HEK293 (cell line): ENCODE results near the gene EOGT.

Source experiments
- CTCF ChIA-PET: fragments of 350-600 bp; formaldehyde crosslinking; extraction: SDS; loops from one replicate; lab custom pipeline; 2021; ENCODE audit warnings: antibody characterized with exemption; lab: Yijun Ruan, JAX
- POLR2A ChIA-PET: fragments of 300-600 bp; formaldehyde crosslinking; extraction: SDS; loops from one replicate; lab custom pipeline; 2020; ENCODE audit warnings: antibody characterized with exemption, inconsistent platforms; lab: Yijun Ruan, JAX
- H3K27ac ChIP-seq: fragments of 200-500 bp; sonication (Bioruptor generic); 2 replicates; pipeline ENCODE4 v1.5.1; 2014; ENCODE audit warnings: low read depth, low read length, control low read depth, inconsistent platforms; ENCODE audit errors: extremely low read depth
- H3K36me3 ChIP-seq, 2 experiments: fragments of 200-500 bp in 1 of 2; sonication (Bioruptor generic) in 1 of 2; 1 replicate in 1 of 2; 2 replicates in 1 of 2; pipeline ENCODE4 v1.5.1; 2014 to 2017; ENCODE audit warnings: inconsistent platforms in 2 of 2, low read length in 2 of 2; ENCODE audit not compliant: control insufficient read depth in 2 of 2, insufficient read depth in 1 of 2
- H3K4me1 ChIP-seq: fragments of 200-500 bp; sonication (Bioruptor generic); 2 replicates; pipeline ENCODE4 v1.5.1; 2014; ENCODE audit warnings: mild to moderate bottlenecking, low read length, inconsistent platforms; ENCODE audit not compliant: control insufficient read depth, insufficient read depth
- H3K4me3 ChIP-seq: 2 replicates; pipeline ENCODE4 v1.5.1; 2011; ENCODE audit warnings: low read depth, mild to moderate bottlenecking, control low read depth, low read length, moderate library complexity
- H3K9me3 ChIP-seq: fragments of 200-500 bp; sonication (Bioruptor generic); 2 replicates; pipeline ENCODE4 v1.5.1; 2014; ENCODE audit warnings: low read depth, low read length, inconsistent platforms; ENCODE audit not compliant: control insufficient read depth, insufficient read depth
- KLF1 ChIP-seq: fragments of 450-650 bp; formaldehyde crosslinking; IDR thresholded peaks from 2 replicates; pipeline ENCODE4 v1.5.1; 2016; ENCODE audit warnings: missing biosample characterization, missing genetic modification characterization
- KLF16 ChIP-seq: fragments of 450-650 bp; formaldehyde crosslinking; IDR thresholded peaks from 2 replicates; pipeline ENCODE4 v1.5.1; 2017; ENCODE audit warnings: missing biosample characterization, missing genetic modification characterization
- SALL2 ChIP-seq: fragments of 450-650 bp; formaldehyde crosslinking; IDR thresholded peaks from 2 replicates; pipeline ENCODE4 v1.5.0; 2017; ENCODE audit warnings: missing biosample characterization, mild to moderate bottlenecking, missing genetic modification characterization, borderline replicate concordance
- SETDB1 ChIP-seq: IDR thresholded peaks from one replicate; pipeline ENCODE4 v1.6.1; 2017; ENCODE audit warnings: mild to moderate bottlenecking, low read length, moderate library complexity, mixed read lengths; ENCODE audit not compliant: insufficient read length
- SP3 ChIP-seq: fragments of 450-650 bp; formaldehyde crosslinking; IDR thresholded peaks from 2 replicates; pipeline ENCODE4 v1.5.1; 2016; ENCODE audit warnings: missing biosample characterization, missing genetic modification characterization
- WT1 ChIP-seq: fragments of 450-650 bp; formaldehyde crosslinking; IDR thresholded peaks from 2 replicates; pipeline ENCODE4 v1.5.1; 2016; ENCODE audit warnings: missing biosample characterization, missing genetic modification characterization
- YY1 ChIP-seq: fragments of 450-650 bp; formaldehyde crosslinking; IDR thresholded peaks from 2 replicates; pipeline ENCODE4 v1.5.1; 2018; ENCODE audit warnings: missing biosample characterization, missing genetic modification characterization
- ZBTB17 ChIP-seq: fragments of 450-650 bp; formaldehyde crosslinking; IDR thresholded peaks from 2 replicates; pipeline ENCODE4 v1.5.1; 2016; ENCODE audit warnings: missing biosample characterization, missing genetic modification characterization
- ZNF169 ChIP-seq: fragments of 450-650 bp; formaldehyde crosslinking; IDR thresholded peaks from 2 replicates; pipeline ENCODE4 v1.5.1; 2016; ENCODE audit warnings: missing biosample characterization, missing genetic modification characterization
- ZNF174 ChIP-seq: fragments of 450-650 bp; formaldehyde crosslinking; IDR thresholded peaks from 2 replicates; pipeline ENCODE4 v1.5.0; 2017; ENCODE audit warnings: missing biosample characterization, mild to moderate bottlenecking, missing genetic modification characterization
- ZNF221 ChIP-seq: fragments of 450-650 bp; formaldehyde crosslinking; IDR thresholded peaks from 2 replicates; pipeline ENCODE4 v1.5.1; 2017; ENCODE audit warnings: missing biosample characterization, missing genetic modification characterization, borderline replicate concordance
- ZNF239 ChIP-seq: fragments of 450-650 bp; formaldehyde crosslinking; IDR thresholded peaks from 2 replicates; pipeline ENCODE4 v1.5.1; 2016; ENCODE audit warnings: missing biosample characterization, missing genetic modification characterization
- ZNF335 ChIP-seq: fragments of 450-650 bp; formaldehyde crosslinking; conservative IDR thresholded peaks from 2 replicates; pipeline ENCODE4 v1.5.1; 2016; ENCODE audit warnings: missing biosample characterization, missing genetic modification characterization
- ZNF404 ChIP-seq: fragments of 450-650 bp; formaldehyde crosslinking; IDR thresholded peaks from 2 replicates; pipeline ENCODE4 v1.5.1; 2017; ENCODE audit warnings: missing biosample characterization, missing genetic modification characterization
- ZNF548 ChIP-seq: fragments of 450-650 bp; formaldehyde crosslinking; IDR thresholded peaks from 2 replicates; pipeline ENCODE4 v1.5.1; 2016; ENCODE audit warnings: missing biosample characterization, missing genetic modification characterization
- ZNF621 ChIP-seq: fragments of 450-650 bp; formaldehyde crosslinking; IDR thresholded peaks from 2 replicates; pipeline ENCODE4 v1.5.1; 2017; ENCODE audit warnings: missing biosample characterization, missing genetic modification characterization
- ZSCAN23 ChIP-seq: fragments of 450-650 bp; formaldehyde crosslinking; IDR thresholded peaks from 2 replicates; pipeline ENCODE4 v1.5.1; 2016; ENCODE audit warnings: missing biosample characterization, missing genetic modification characterization
- TF ChIP-seq, protein P1 (sequence below): fragments of 450-650 bp; formaldehyde crosslinking; IDR thresholded peaks from 2 replicates; pipeline ENCODE4 v1.5.1; 2017; ENCODE audit warnings: missing biosample characterization, missing genetic modification characterization
- TF ChIP-seq, protein P2 (sequence below): fragments of 450-650 bp; formaldehyde crosslinking; IDR thresholded peaks from 2 replicates; pipeline ENCODE4 v1.5.1; 2016; ENCODE audit warnings: missing biosample characterization, missing genetic modification characterization, low read depth
- TF ChIP-seq, protein P3 (sequence below): fragments of 450-650 bp; formaldehyde crosslinking; IDR thresholded peaks from 2 replicates; pipeline ENCODE4 v1.5.1; 2016; ENCODE audit warnings: missing biosample characterization, missing genetic modification characterization, borderline replicate concordance

EOGT gene

DNA sequence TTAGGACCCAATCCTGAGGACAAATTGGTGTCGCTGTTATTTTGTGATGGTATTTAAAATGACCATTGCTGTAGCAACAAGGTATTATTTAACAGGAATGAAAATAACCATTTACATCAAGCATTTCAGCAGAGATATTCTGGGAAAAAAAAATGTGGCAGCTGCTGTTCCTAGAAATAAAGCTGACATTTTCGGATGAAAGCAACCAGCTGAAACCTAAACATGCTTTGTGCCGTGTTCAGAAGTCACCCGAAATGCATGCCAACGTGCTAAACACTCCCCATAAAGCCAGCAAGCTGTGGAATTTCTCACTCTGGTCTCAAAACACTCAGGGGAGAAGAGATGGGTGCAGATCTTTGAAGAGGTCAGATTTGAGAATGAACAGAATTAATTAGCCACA lies 49.6 kb downstream of the EOGT start:
- Histone ChIP-seq H3K36me3 (no peaks in the 10 kb centered on the region), H3K4me1 (no peaks in the 10 kb centered on the region), H3K9me3 (no peaks in the 10 kb centered on the region), H3K4me3 (no peak overlapping the region), H3K27ac (no peak overlapping the region)
- ChIA-PET POLR2A (no interaction called here), CTCF (no interaction called here)
- no peak for TF ChIP-seq ZNF621 (tag by site-specific recombination)
- TF ChIP-seq, protein P1, sequence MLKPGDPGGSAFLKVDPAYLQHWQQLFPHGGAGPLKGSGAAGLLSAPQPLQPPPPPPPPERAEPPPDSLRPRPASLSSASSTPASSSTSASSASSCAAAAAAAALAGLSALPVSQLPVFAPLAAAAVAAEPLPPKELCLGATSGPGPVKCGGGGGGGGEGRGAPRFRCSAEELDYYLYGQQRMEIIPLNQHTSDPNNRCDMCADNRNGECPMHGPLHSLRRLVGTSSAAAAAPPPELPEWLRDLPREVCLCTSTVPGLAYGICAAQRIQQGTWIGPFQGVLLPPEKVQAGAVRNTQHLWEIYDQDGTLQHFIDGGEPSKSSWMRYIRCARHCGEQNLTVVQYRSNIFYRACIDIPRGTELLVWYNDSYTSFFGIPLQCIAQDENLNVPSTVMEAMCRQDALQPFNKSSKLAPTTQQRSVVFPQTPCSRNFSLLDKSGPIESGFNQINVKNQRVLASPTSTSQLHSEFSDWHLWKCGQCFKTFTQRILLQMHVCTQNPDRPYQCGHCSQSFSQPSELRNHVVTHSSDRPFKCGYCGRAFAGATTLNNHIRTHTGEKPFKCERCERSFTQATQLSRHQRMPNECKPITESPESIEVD (tag by site-specific recombination) = no peak
- no peak for TF ChIP-seq YY1
- no peak for TF ChIP-seq ZNF239
- no peak for TF ChIP-seq ZNF174

DNA sequence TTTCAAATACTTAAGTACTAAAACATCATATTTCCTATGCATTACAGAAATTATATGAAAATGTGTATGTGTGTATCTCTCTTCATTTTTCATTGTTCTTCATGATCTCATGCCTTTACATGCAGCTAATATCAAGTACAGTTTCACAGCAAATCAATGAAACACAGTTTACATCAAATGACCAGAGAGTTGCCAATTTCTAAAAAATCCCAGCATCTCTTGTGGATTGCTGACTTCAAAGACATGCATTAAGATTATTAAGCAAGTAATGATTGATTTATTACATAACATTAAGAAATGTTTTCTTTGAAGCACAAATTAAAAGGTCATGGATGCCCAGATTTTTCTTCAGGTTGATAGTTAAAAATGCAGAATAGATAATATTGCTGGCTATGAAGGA lies 50.1 kb downstream of the EOGT start:
- Histone ChIP-seq H3K4me1 (no peaks in the 10 kb centered on the region), H3K9me3 (no peaks in the 10 kb centered on the region)
- CTCF ChIA-PET = no interaction called here
- POLR2A ChIA-PET = no interaction called here
- TF ChIP-seq ZNF335 (tag by site-specific recombination) (no peak), KLF1 (no peak)
- TF ChIP-seq, protein P2, sequence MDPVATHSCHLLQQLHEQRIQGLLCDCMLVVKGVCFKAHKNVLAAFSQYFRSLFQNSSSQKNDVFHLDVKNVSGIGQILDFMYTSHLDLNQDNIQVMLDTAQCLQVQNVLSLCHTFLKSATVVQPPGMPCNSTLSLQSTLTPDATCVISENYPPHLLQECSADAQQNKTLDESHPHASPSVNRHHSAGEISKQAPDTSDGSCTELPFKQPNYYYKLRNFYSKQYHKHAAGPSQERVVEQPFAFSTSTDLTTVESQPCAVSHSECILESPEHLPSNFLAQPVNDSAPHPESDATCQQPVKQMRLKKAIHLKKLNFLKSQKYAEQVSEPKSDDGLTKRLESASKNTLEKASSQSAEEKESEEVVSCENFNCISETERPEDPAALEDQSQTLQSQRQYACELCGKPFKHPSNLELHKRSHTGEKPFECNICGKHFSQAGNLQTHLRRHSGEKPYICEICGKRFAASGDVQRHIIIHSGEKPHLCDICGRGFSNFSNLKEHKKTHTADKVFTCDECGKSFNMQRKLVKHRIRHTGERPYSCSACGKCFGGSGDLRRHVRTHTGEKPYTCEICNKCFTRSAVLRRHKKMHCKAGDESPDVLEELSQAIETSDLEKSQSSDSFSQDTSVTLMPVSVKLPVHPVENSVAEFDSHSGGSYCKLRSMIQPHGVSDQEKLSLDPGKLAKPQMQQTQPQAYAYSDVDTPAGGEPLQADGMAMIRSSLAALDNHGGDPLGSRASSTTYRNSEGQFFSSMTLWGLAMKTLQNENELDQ = no peak
- TF ChIP-seq, all 188 proteins: peak for 0
- Histone ChIP-seq H3K36me3 (no peaks in the 10 kb centered on the region), H3K4me3 (no peak overlapping the region), H3K27ac (no peak overlapping the region)

DNA sequence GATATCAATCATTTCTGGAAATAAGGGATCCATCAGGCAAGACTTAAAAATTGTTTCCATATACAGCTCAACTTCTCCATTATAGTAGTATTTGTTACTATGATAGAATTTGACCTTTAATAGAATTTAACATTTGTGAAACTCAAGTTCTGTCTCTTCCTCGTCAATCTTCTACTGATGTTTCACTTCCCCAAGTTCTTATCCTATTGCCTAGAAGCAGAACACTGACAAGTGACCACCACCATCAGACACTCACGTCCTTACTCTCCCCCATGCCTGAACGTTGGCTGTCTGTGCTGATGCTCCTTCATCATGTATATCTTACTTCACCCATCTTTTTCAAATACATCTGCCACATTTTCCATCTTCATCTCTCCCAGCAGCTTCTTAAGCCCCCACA lies 54.6 kb downstream of the EOGT start:
- no peaks in the 10 kb centered on the region for H3K4me1 ChIP-seq
- TF ChIP-seq ZNF221 (tag by site-specific recombination) (no peak), WT1 (tag by site-specific recombination) (no peak), ZSCAN23 (tag by site-specific recombination) (no peak), SP3 (tag by site-specific recombination) (no peak), ZNF169 (tag by site-specific recombination) (no peak)
- H3K9me3 ChIP-seq = no peaks in the 10 kb centered on the region
- H3K36me3 ChIP-seq = no peaks in the 10 kb centered on the region
- H3K4me3 ChIP-seq = no peak overlapping the region
- no peak overlapping the region for H3K27ac ChIP-seq
- ChIA-PET CTCF (no interaction called here), POLR2A (no interaction called here)

DNA sequence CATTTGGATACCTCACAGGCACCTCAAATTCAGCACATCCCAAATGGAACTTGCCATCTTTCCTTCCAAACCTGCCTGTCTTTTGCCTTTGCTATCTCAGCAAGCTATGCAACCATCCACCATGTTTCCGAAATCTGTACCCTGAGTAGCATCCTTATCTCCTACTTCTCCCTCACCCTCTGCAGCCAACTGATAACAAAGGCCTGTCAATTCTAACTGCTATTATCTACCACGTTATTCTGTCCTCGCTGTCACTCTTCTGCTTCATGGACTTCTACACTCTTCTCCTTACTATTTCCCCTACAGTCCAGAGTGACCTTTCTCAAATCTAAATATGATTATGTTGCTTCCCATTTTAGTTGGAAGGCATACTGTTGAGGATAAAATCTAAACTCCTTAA lies 55.6 kb downstream of the EOGT start:
- H3K36me3 ChIP-seq = no peaks in the 10 kb centered on the region
- H3K4me3 ChIP-seq = no peak overlapping the region
- ChIA-PET CTCF (interaction anchor here (1.0 kb wide), 1 partner anchor 333 kb away, joined by 3 read pairs; no protein-coding TSS in a partner anchor), POLR2A (no interaction called here)
- H3K9me3 ChIP-seq = no peaks in the 10 kb centered on the region
- no peak overlapping the region for H3K27ac ChIP-seq
- no peaks in the 10 kb centered on the region for H3K4me1 ChIP-seq
- TF ChIP-seq ZNF335 (tag by site-specific recombination) (no peak), ZNF404 (tag by site-specific recombination) (no peak), SETDB1 (no peak), SALL2 (tag by site-specific recombination) (no peak), ZNF548 (tag by site-specific recombination) (no peak), KLF16 (tag by site-specific recombination) (no peak), ZBTB17 (tag by site-specific recombination) (no peak)
- TF ChIP-seq, protein P3, sequence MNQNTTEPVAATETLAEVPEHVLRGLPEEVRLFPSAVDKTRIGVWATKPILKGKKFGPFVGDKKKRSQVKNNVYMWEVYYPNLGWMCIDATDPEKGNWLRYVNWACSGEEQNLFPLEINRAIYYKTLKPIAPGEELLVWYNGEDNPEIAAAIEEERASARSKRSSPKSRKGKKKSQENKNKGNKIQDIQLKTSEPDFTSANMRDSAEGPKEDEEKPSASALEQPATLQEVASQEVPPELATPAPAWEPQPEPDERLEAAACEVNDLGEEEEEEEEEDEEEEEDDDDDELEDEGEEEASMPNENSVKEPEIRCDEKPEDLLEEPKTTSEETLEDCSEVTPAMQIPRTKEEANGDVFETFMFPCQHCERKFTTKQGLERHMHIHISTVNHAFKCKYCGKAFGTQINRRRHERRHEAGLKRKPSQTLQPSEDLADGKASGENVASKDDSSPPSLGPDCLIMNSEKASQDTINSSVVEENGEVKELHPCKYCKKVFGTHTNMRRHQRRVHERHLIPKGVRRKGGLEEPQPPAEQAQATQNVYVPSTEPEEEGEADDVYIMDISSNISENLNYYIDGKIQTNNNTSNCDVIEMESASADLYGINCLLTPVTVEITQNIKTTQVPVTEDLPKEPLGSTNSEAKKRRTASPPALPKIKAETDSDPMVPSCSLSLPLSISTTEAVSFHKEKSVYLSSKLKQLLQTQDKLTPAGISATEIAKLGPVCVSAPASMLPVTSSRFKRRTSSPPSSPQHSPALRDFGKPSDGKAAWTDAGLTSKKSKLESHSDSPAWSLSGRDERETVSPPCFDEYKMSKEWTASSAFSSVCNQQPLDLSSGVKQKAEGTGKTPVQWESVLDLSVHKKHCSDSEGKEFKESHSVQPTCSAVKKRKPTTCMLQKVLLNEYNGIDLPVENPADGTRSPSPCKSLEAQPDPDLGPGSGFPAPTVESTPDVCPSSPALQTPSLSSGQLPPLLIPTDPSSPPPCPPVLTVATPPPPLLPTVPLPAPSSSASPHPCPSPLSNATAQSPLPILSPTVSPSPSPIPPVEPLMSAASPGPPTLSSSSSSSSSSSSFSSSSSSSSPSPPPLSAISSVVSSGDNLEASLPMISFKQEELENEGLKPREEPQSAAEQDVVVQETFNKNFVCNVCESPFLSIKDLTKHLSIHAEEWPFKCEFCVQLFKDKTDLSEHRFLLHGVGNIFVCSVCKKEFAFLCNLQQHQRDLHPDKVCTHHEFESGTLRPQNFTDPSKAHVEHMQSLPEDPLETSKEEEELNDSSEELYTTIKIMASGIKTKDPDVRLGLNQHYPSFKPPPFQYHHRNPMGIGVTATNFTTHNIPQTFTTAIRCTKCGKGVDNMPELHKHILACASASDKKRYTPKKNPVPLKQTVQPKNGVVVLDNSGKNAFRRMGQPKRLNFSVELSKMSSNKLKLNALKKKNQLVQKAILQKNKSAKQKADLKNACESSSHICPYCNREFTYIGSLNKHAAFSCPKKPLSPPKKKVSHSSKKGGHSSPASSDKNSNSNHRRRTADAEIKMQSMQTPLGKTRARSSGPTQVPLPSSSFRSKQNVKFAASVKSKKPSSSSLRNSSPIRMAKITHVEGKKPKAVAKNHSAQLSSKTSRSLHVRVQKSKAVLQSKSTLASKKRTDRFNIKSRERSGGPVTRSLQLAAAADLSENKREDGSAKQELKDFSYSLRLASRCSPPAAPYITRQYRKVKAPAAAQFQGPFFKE (tag by site-specific recombination) = no peak
